GM06990 (cell line): ENCODE data around the gene MRM3.
A peak's percentile ranks its signal among the peaks of the same experiment; 100 is the strongest.
"Not testable (repeated sequence)": the region's sequence is repeated elsewhere in the genome, so short reads cannot be mapped to it uniquely, and the experiment has no call there.

Experiments
- DNase-seq: peaks from one replicate; pipeline ENCODE4 v3.0.0-alpha.2; 2011; ENCODE audit not compliant: insufficient read length; ENCODE audit errors: extremely low read depth
- H3K27me3 ChIP-seq: replicated peaks from 2 replicates; pipeline ENCODE4 v1.6.0; 2011; ENCODE audit warnings: low read length; ENCODE audit not compliant: control insufficient read depth, insufficient read depth
- H3K36me3 ChIP-seq: 2 replicates; pipeline ENCODE4 v1.5.1; 2011; ENCODE audit warnings: low read length; ENCODE audit not compliant: control insufficient read depth, insufficient read depth
- H3K4me3 ChIP-seq: replicated peaks from 2 replicates; pipeline ENCODE4 v1.5.1; 2011; ENCODE audit warnings: low read depth, mild to moderate bottlenecking, control low read depth, low read length
- CTCF ChIP-seq: IDR thresholded peaks from 2 replicates; pipeline ENCODE4 v1.5.1; 2011; ENCODE audit warnings: low read length, control low read depth, mild to moderate bottlenecking, inconsistent platforms; ENCODE audit not compliant: insufficient read depth, poor library complexity, severe bottlenecking

MRM3 gene

GRCh38 chr17:830950-831349 lies 48.8 kb downstream of the MRM3 start:
- TF ChIP-seq CTCF = no peak
- Histone ChIP-seq H3K27me3 (no peaks in the 10 kb centered on the region), H3K4me3 (no peak overlapping the region), H3K36me3 (no peaks in the 10 kb centered on the region)
- no peak for DNase-seq

- Histone ChIP-seq H3K27me3 (no peaks in the 10 kb centered on the region), H3K36me3 (no peaks in the 10 kb centered on the region), H3K4me3 (no peak overlapping the region)
- DNase-seq = no peak
- no peak for TF ChIP-seq CTCF
These were observed 52.0 kb downstream of the MRM3 start for GRCh38 chr17:834136-834535.

- no peak for DNase-seq
- no peak for TF ChIP-seq CTCF
- H3K27me3 ChIP-seq = no peaks in the 10 kb centered on the region
- no peak overlapping the region for H3K4me3 ChIP-seq
- H3K36me3 ChIP-seq = no peaks in the 10 kb centered on the region
These were observed 53.1 kb downstream of the MRM3 start for GRCh38 chr17:835263-835662.

- H3K4me3 ChIP-seq, H3K36me3 ChIP-seq, DNase-seq, H3K27me3 ChIP-seq: not testable (repeated sequence)
These were observed 53.6 kb downstream of the MRM3 start for GRCh38 chr17:835721-836120.

- no peaks in the 10 kb centered on the region for H3K27me3 ChIP-seq
- no peak for TF ChIP-seq CTCF
- H3K4me3 ChIP-seq = no peak overlapping the region
- DNase-seq = no peak
- H3K36me3 ChIP-seq = no peaks in the 10 kb centered on the region
These were observed 54.0 kb downstream of the MRM3 start for GRCh38 chr17:836151-836550.

- TF ChIP-seq CTCF = no peak
- DNase-seq = no peak
- no peak overlapping the region for H3K4me3 ChIP-seq
- H3K36me3 ChIP-seq = no peaks in the 10 kb centered on the region
- H3K27me3 ChIP-seq = no peaks in the 10 kb centered on the region
These were observed 56.3 kb downstream of the MRM3 start for GRCh38 chr17:838486-838885.

GRCh38 chr17:841313-841712 lies 59.2 kb downstream of the MRM3 start:
- no peak overlapping the region for H3K4me3 ChIP-seq
- DNase-seq = peak; percentile 35
- no peak for TF ChIP-seq CTCF
- H3K27me3 ChIP-seq = no peaks in the 10 kb centered on the region
- no peaks in the 10 kb centered on the region for H3K36me3 ChIP-seq
